ENCODE measurements around the gene TMEM132D. TPM values are rescaled to one million over a fixed set of nuclear protein-coding genes. Genes with fewer than 3 reads are reported as not detected.
A peak's percentile ranks its signal among the peaks of the same experiment; 100 is the strongest.

TMEM132D gene
- polyA plus RNA-seq, 1 donor from 2014 or later: 1.3 TPM

DNA sequence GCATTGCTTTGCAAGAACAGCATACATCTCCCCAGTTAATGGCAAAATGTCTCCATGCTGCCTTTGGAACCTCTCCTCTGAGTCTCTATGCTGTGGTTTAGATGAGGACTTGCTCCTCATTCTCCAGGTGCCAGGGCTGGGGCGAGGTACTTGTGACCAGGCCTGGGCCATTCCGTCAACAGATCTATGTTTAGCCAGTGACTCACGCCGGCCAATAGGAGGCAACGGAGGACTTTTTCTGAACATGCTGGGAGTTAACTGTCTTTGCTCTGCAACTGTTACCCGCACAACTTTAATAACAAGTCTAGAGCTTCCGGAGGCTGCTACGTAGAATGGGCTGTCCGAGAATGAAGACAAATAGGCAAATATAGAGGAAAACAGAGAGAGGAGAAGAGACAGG, 836.3 kb downstream of the TMEM132D start:
- no peak overlapping the region for H2AFZ ChIP-seq (ENCODE audit: low read depth, low read length)

DNA sequence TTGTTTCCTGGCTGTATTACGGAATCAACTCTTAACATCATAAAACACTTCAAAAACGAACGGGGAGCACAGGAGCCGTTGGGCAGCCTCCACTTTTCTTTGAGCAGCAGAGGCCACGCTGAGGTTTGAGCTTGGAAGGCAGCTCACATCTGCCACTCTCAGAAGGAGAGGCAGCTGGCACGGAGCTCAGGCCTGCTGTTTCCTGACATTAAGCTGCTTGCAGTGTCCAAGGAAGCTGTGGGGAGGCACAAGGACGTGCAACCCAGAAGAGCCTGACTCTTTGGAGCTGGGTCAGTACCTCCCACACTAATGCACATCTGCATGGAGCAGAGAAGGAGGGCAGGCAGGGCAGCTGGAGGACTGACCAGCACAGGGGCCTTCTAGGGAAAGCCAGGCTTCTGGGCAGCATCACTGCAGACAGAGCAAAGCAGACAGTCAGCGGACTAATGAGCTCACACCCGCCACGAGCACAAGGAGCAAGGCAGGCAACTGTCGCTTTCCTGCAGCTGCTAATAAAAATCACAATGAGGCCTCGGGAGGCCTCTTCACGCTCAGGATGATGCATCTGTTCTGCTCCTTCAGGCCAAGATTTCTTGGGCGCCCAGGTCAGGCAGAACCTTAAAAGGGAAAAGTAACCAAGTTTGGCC, 839.5 kb downstream of the TMEM132D start:
- TF ChIP-seq POLR2AphosphoS5 (IDR thresholded peaks at IDR 0.05): peak; percentile 42
- TF ChIP-seq, protein P1, sequence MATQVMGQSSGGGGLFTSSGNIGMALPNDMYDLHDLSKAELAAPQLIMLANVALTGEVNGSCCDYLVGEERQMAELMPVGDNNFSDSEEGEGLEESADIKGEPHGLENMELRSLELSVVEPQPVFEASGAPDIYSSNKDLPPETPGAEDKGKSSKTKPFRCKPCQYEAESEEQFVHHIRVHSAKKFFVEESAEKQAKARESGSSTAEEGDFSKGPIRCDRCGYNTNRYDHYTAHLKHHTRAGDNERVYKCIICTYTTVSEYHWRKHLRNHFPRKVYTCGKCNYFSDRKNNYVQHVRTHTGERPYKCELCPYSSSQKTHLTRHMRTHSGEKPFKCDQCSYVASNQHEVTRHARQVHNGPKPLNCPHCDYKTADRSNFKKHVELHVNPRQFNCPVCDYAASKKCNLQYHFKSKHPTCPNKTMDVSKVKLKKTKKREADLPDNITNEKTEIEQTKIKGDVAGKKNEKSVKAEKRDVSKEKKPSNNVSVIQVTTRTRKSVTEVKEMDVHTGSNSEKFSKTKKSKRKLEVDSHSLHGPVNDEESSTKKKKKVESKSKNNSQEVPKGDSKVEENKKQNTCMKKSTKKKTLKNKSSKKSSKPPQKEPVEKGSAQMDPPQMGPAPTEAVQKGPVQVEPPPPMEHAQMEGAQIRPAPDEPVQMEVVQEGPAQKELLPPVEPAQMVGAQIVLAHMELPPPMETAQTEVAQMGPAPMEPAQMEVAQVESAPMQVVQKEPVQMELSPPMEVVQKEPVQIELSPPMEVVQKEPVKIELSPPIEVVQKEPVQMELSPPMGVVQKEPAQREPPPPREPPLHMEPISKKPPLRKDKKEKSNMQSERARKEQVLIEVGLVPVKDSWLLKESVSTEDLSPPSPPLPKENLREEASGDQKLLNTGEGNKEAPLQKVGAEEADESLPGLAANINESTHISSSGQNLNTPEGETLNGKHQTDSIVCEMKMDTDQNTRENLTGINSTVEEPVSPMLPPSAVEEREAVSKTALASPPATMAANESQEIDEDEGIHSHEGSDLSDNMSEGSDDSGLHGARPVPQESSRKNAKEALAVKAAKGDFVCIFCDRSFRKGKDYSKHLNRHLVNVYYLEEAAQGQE (IDR thresholded peaks at IDR 0.05; ENCODE audit: borderline replicate concordance): no peak
- Histone ChIP-seq H3F3A (ENCODE audit: insufficient read depth, low read length, poor library complexity, severe bottlenecking) (no peaks in the 10 kb centered on the region), H3K36me3 (ENCODE audit: insufficient read depth, low read length) (no peaks in the 10 kb centered on the region), H3K4me3 (ENCODE audit: low read length) (no peak overlapping the region), H2AFZ (ENCODE audit: low read depth, low read length) (no peak overlapping the region), H3K9me2 (ENCODE audit: insufficient read depth, low read length) (no peaks in the 10 kb centered on the region), H3K27me3 (ENCODE audit: insufficient read depth, low read depth, low read length) (no peaks in the 10 kb centered on the region), H3K79me2 (replicated peaks; ENCODE audit: insufficient read depth, low read length) (no peaks in the 10 kb centered on the region), H3K4me2 (ENCODE audit: low read length) (no peak overlapping the region), H3K27ac (ENCODE audit: low read length) (peak overlapping the region; percentile 12), H4K20me1 (ENCODE audit: insufficient read depth) (no peaks in the 10 kb centered on the region), H3K9me3 (ENCODE audit: low read length) (no peaks in the 10 kb centered on the region), H3K9ac (ENCODE audit: low read length) (no peak overlapping the region)

More for the DNA sequence above, 836.3 kb downstream of the TMEM132D start:
- H3K9me2 ChIP-seq (ENCODE audit: insufficient read depth, low read length): no peaks in the 10 kb centered on the region
- H3K36me3 ChIP-seq (ENCODE audit: insufficient read depth, low read length): no peaks in the 10 kb centered on the region
- H3K79me2 ChIP-seq (replicated peaks; ENCODE audit: insufficient read depth, low read length): no peaks in the 10 kb centered on the region
- H3F3A ChIP-seq (ENCODE audit: insufficient read depth, low read length, poor library complexity, severe bottlenecking): peaks cover 6% of the 10 kb centered on the region
- H3K4me3 ChIP-seq (ENCODE audit: low read length): no peak overlapping the region
- H4K20me1 ChIP-seq (ENCODE audit: insufficient read depth): no peaks in the 10 kb centered on the region
- no peaks in the 10 kb centered on the region for H3K9me3 ChIP-seq (ENCODE audit: low read length)
- H3K4me2 ChIP-seq (ENCODE audit: low read length): no peak overlapping the region
- TF ChIP-seq MXI1 (conservative IDR thresholded peaks at IDR 0.05; ENCODE audit: poor library complexity, severe bottlenecking): no peak
- TF ChIP-seq POLR2AphosphoS5 (IDR thresholded peaks at IDR 0.05): no peak
- TF ChIP-seq RAD21 (conservative IDR thresholded peaks at IDR 0.05): peak; percentile 48
- peak; percentile 18 for TF ChIP-seq SMC3 (conservative IDR thresholded peaks at IDR 0.05; ENCODE audit: poor library complexity)
- TF ChIP-seq EZH2 (IDR thresholded peaks at IDR 0.05; ENCODE audit: borderline replicate concordance, insufficient read depth, low read length, poor library complexity, severe bottlenecking): no peak
- TF ChIP-seq TAF1 (IDR thresholded peaks at IDR 0.05; ENCODE audit: low read depth): no peak
- TF ChIP-seq, protein P2, sequence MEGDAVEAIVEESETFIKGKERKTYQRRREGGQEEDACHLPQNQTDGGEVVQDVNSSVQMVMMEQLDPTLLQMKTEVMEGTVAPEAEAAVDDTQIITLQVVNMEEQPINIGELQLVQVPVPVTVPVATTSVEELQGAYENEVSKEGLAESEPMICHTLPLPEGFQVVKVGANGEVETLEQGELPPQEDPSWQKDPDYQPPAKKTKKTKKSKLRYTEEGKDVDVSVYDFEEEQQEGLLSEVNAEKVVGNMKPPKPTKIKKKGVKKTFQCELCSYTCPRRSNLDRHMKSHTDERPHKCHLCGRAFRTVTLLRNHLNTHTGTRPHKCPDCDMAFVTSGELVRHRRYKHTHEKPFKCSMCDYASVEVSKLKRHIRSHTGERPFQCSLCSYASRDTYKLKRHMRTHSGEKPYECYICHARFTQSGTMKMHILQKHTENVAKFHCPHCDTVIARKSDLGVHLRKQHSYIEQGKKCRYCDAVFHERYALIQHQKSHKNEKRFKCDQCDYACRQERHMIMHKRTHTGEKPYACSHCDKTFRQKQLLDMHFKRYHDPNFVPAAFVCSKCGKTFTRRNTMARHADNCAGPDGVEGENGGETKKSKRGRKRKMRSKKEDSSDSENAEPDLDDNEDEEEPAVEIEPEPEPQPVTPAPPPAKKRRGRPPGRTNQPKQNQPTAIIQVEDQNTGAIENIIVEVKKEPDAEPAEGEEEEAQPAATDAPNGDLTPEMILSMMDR (IDR thresholded peaks at IDR 0.05; ENCODE audit: poor library complexity, severe bottlenecking): peak; percentile 38
- H3K9ac ChIP-seq (ENCODE audit: low read length): no peak overlapping the region
- no peaks in the 10 kb centered on the region for H3K27me3 ChIP-seq (ENCODE audit: insufficient read depth, low read depth, low read length)
- no peak overlapping the region for H3K27ac ChIP-seq (ENCODE audit: low read length)

DNA sequence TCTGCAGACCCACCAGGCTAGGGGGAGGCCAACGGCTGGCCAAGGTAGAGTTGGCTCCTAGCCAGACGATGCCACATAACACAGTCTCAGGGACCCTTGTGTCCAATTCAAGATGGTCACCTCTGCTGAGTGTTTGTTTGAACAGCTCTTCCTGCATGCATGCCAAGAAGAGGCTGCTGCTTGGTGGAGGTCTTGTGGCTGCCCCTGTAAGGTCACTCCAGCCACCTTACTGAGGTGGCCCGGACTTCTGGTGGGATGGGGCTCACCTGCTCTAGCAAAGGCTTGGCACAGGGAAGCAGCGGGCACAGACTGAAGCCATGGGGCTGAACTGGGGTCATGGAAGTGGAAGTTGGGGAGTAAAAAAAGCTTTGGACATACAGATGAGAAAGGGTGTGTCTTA, 840.2 kb downstream of the TMEM132D start:
- H3K27ac ChIP-seq (ENCODE audit: low read length): no peak overlapping the region
- H3K79me2 ChIP-seq (replicated peaks; ENCODE audit: insufficient read depth, low read length): no peaks in the 10 kb centered on the region
- no peaks in the 10 kb centered on the region for H3K27me3 ChIP-seq (ENCODE audit: insufficient read depth, low read depth, low read length)
- H4K20me1 ChIP-seq (ENCODE audit: insufficient read depth): no peaks in the 10 kb centered on the region
- no peak overlapping the region for H2AFZ ChIP-seq (ENCODE audit: low read depth, low read length)
- H3K4me3 ChIP-seq (ENCODE audit: low read length): no peak overlapping the region
- no peaks in the 10 kb centered on the region for H3K9me2 ChIP-seq (ENCODE audit: insufficient read depth, low read length)
- no peak overlapping the region for H3K9ac ChIP-seq (ENCODE audit: low read length)
- H3K4me2 ChIP-seq (ENCODE audit: low read length): no peak overlapping the region
- TF ChIP-seq, protein P2 (IDR thresholded peaks at IDR 0.05; ENCODE audit: poor library complexity, severe bottlenecking): no peak
- TF ChIP-seq EP300 (conservative IDR thresholded peaks at IDR 0.05; ENCODE audit: poor library complexity, severe bottlenecking) (no peak), EZH2 (IDR thresholded peaks at IDR 0.05; ENCODE audit: borderline replicate concordance, insufficient read depth, low read length, poor library complexity, severe bottlenecking) (no peak), MXI1 (conservative IDR thresholded peaks at IDR 0.05; ENCODE audit: poor library complexity, severe bottlenecking) (no peak), RAD21 (conservative IDR thresholded peaks at IDR 0.05) (no peak), POLR2AphosphoS5 (IDR thresholded peaks at IDR 0.05) (no peak), SMC3 (conservative IDR thresholded peaks at IDR 0.05; ENCODE audit: poor library complexity) (no peak), TAF1 (IDR thresholded peaks at IDR 0.05; ENCODE audit: low read depth) (no peak)
- TF ChIP-seq, protein P1 (IDR thresholded peaks at IDR 0.05; ENCODE audit: borderline replicate concordance): no peak
- H3F3A ChIP-seq (ENCODE audit: insufficient read depth, low read length, poor library complexity, severe bottlenecking): no peaks in the 10 kb centered on the region
- no peaks in the 10 kb centered on the region for H3K36me3 ChIP-seq (ENCODE audit: insufficient read depth, low read length)
- H3K9me3 ChIP-seq (ENCODE audit: low read length): no peaks in the 10 kb centered on the region

All from neural cell (in vitro differentiated cells).